Keratinocyte (primary cell): Measurements from ENCODE around the gene LRRC3B. TPM values are rescaled to one million over a fixed set of nuclear protein-coding genes. Genes with fewer than 3 reads are reported as not detected.

ENCODE experiments used
- DNase-seq: peaks from one replicate; pipeline ENCODE4 v3.0.0-alpha.2; 2011; ENCODE audit warnings: low read depth, missing footprints, low spot score
- FAIRE-seq: peaks from 2 replicates; lab custom pipeline; 2011; peaks lifted over from hg19 to GRCh38; lab: Jason Lieb, UNC
- H2AFZ ChIP-seq: 2 replicates; pipeline ENCODE4 v1.6.0; 2012; ENCODE audit warnings: low read length, control low read depth, inconsistent platforms; ENCODE audit not compliant: control insufficient read depth
- H3K27ac ChIP-seq: 2 replicates; pipeline ENCODE4 v1.5.1; 2011; ENCODE audit warnings: low read length; ENCODE audit not compliant: control insufficient read depth, insufficient read depth
- H3K27me3 ChIP-seq: 3 replicates; pipeline ENCODE4 v1.6.0; 2011; ENCODE audit warnings: low read length; ENCODE audit not compliant: control insufficient read depth, insufficient read depth; ENCODE audit errors: extremely low read depth
- H3K36me3 ChIP-seq, 2 experiments: 2 replicates in 1 of 2; 3 replicates in 1 of 2; pipeline ENCODE4 v1.5.1; 2011; ENCODE audit warnings: low read length in 2 of 2, mild to moderate bottlenecking in 1 of 2; ENCODE audit not compliant: control insufficient read depth in 2 of 2, insufficient read depth in 2 of 2; ENCODE audit errors: extremely low read depth in 1 of 2
- H3K4me1 ChIP-seq: 3 replicates; pipeline ENCODE4 v1.5.1; 2011; ENCODE audit warnings: low read length; ENCODE audit not compliant: control insufficient read depth, insufficient read depth; ENCODE audit errors: extremely low read depth
- H3K4me2 ChIP-seq: 3 replicates; pipeline ENCODE4 v1.6.0; 2011; ENCODE audit warnings: low read depth, low read length; ENCODE audit not compliant: control insufficient read depth, insufficient read depth; ENCODE audit errors: extremely low read depth
- H3K4me3 ChIP-seq, 3 experiments: fragments of 200-600 bp in 1 of 3; sonication (generic) in 1 of 3; 2 replicates in 2 of 3; 3 replicates in 1 of 3; pipeline ENCODE4 v1.5.1; 2011 to 2016; ENCODE audit warnings: low read length in 3 of 3, mild to moderate bottlenecking in 3 of 3, control low read depth in 2 of 3, inconsistent platforms in 1 of 3, low read depth in 1 of 3, mixed read lengths in 1 of 3, mixed run types in 1 of 3, moderate library complexity in 1 of 3; ENCODE audit not compliant: control insufficient read depth in 2 of 3, insufficient read depth in 2 of 3; ENCODE audit errors: extremely low read depth in 1 of 3
- H3K79me2 ChIP-seq: 2 replicates; pipeline ENCODE4 v1.6.0; 2012; ENCODE audit warnings: low read length; ENCODE audit not compliant: control insufficient read depth, insufficient read depth
- H3K9ac ChIP-seq: 3 replicates; pipeline ENCODE4 v1.6.0; 2011; ENCODE audit warnings: low read length; ENCODE audit not compliant: control insufficient read depth, insufficient read depth; ENCODE audit errors: extremely low read depth
- H3K9me1 ChIP-seq: 3 replicates; pipeline ENCODE4 v1.6.0; 2011; ENCODE audit warnings: low read length; ENCODE audit not compliant: control insufficient read depth, insufficient read depth; ENCODE audit errors: extremely low read depth
- H3K9me3 ChIP-seq: 2 replicates; pipeline ENCODE4 v1.5.1; 2012; ENCODE audit warnings: low read depth, low read length; ENCODE audit not compliant: control insufficient read depth
- H4K20me1 ChIP-seq: 3 replicates; pipeline ENCODE4 v1.6.0; 2011; ENCODE audit warnings: low read length; ENCODE audit not compliant: control insufficient read depth, insufficient read depth; ENCODE audit errors: extremely low read depth
- EZH2 ChIP-seq: IDR thresholded peaks from one replicate; pipeline ENCODE4 v1.6.1; 2012; ENCODE audit warnings: inconsistent platforms, mild to moderate bottlenecking, low read length, moderate library complexity
- dilution Hi-C: fragments of 300-500 bp; cut with MboI; formaldehyde crosslinking; loops from one replicate; pipeline ENCODE4 v1.7.0; 2020; ENCODE audit warnings: low sequenced_read_pairs; ENCODE audit not compliant: extremely low pct_ligation_motif_present
- polyA plus RNA-seq, 5 experiments: library from polyadenylated mRNA; depleted of rRNA in 3 of 5; stranded (reverse) in 3 of 5; stranded (forward) in 1 of 5; unstranded in 1 of 5; fragments of >200 nt; gene quantifications; 1 replicate in 1 of 5; 2 replicates in 3 of 5; 3 replicates in 1 of 5; pipeline versions ENCODE4 v1.2.1 to v1.2.3, GENCODE V29; 2011 to 2012; ENCODE audit warnings: missing spikeins in 2 of 5, low read depth in 1 of 5, low replicate concordance in 1 of 5
- TF ChIP-seq, protein P1 (sequence below), 3 experiments: IDR thresholded peaks in 1 of 3; conservative IDR thresholded peaks in 1 of 3; optimal IDR thresholded peaks in 1 of 3; 2 replicates in 2 of 3; 3 replicates in 1 of 3; pipeline versions ENCODE3 to v1.5.1; 2011; ENCODE audit warnings: low read length in 3 of 3, mild to moderate bottlenecking in 3 of 3, moderate library complexity in 2 of 3, control low read depth in 1 of 3, inconsistent platforms in 1 of 3; ENCODE audit not compliant: insufficient read depth in 2 of 3; ENCODE audit errors: extremely low read depth in 1 of 3

LRRC3B gene
- polyA plus RNA-seq, 1 donor (not counting 4 experiments of a cell fraction or from before 2014, with no cell fraction given) = not detected

DNA sequence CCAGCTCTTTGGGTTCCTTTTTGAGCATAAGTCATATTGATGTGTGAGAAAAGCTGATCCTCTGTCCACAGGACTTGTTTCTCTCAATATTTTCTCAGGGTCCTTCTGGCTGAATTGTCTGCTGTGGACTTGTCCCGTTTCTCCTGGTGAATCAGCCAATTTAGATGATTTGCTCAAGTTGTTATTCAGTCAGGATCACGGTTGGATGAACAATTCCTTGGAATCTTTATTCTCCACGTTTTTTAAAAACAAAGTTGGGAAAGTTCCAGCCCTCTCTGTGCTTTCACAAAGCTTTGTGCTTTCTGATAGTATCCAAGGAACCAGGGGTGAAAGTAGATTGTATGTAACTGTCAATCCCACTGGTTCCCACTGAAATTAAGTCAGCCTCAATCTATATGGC, 61.3 kb downstream of the LRRC3B start:
- dilution Hi-C loops = no loop called here
- TF ChIP-seq EZH2 = no peak
- TF ChIP-seq, protein P1, sequence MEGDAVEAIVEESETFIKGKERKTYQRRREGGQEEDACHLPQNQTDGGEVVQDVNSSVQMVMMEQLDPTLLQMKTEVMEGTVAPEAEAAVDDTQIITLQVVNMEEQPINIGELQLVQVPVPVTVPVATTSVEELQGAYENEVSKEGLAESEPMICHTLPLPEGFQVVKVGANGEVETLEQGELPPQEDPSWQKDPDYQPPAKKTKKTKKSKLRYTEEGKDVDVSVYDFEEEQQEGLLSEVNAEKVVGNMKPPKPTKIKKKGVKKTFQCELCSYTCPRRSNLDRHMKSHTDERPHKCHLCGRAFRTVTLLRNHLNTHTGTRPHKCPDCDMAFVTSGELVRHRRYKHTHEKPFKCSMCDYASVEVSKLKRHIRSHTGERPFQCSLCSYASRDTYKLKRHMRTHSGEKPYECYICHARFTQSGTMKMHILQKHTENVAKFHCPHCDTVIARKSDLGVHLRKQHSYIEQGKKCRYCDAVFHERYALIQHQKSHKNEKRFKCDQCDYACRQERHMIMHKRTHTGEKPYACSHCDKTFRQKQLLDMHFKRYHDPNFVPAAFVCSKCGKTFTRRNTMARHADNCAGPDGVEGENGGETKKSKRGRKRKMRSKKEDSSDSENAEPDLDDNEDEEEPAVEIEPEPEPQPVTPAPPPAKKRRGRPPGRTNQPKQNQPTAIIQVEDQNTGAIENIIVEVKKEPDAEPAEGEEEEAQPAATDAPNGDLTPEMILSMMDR (optimal IDR thresholded peaks at IDR 0.05 in 1 of 3, IDR thresholded peaks at IDR 0.05 in 1 of 3, conservative IDR thresholded peaks at IDR 0.05 in 1 of 3; ENCODE audit: extremely low read depth in 1 of 3, insufficient read depth in 2 of 3, low read length in 3 of 3) = no peak
- H3K9me1 ChIP-seq = no peaks in the 10 kb centered on the region
- no peaks in the 10 kb centered on the region for H3K4me1 ChIP-seq
- H3K27me3 ChIP-seq = no peaks in the 10 kb centered on the region
- no peak overlapping the region for H3K27ac ChIP-seq
- no peaks in the 10 kb centered on the region for H3K36me3 ChIP-seq
- H3K4me2 ChIP-seq = no peak overlapping the region
- H3K9me3 ChIP-seq = no peaks in the 10 kb centered on the region
- H3K79me2 ChIP-seq = no peaks in the 10 kb centered on the region
- H2AFZ ChIP-seq = no peak overlapping the region
- FAIRE-seq (no peak), DNase-seq (no peak)
- no peak overlapping the region for H3K4me3 ChIP-seq
- no peak overlapping the region for H3K9ac ChIP-seq
- no peaks in the 10 kb centered on the region for H4K20me1 ChIP-seq

DNA sequence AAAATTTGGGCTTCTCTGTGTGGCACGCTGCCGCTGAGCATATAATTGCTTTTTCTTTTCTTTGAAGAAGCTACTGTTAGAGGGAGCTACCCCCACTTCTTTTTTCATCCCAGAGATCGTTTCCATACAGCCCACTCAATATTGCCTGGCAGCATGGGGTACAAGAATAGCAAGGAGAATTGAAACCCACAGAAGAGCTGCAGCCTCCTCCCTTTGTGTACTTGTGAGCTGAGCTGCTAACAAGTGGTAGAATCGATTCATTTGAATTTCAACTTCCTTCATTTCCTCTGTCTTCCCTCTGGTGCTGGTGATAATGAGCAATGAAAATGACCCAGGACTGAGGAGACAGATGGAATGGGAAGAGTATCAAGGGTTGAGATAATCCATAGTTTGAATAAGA, 64.9 kb downstream of the LRRC3B start:
- Histone ChIP-seq H3K36me3 (no peaks in the 10 kb centered on the region), H3K79me2 (no peaks in the 10 kb centered on the region), H4K20me1 (no peaks in the 10 kb centered on the region), H3K4me3 (no peak overlapping the region), H3K9ac (no peak overlapping the region), H3K27ac (no peak overlapping the region), H2AFZ (no peak overlapping the region), H3K27me3 (no peaks in the 10 kb centered on the region), H3K4me2 (no peak overlapping the region), H3K4me1 (no peaks in the 10 kb centered on the region), H3K9me1 (no peaks in the 10 kb centered on the region), H3K9me3 (no peaks in the 10 kb centered on the region)
- FAIRE-seq (no peak), DNase-seq (no peak)
- dilution Hi-C loops = no loop called here
- no peak for TF ChIP-seq EZH2
- TF ChIP-seq, protein P1 (optimal IDR thresholded peaks at IDR 0.05 in 1 of 3, IDR thresholded peaks at IDR 0.05 in 1 of 3, conservative IDR thresholded peaks at IDR 0.05 in 1 of 3; ENCODE audit: extremely low read depth in 1 of 3, insufficient read depth in 2 of 3, low read length in 3 of 3) = no peak
